Measurements from ENCODE around the gene HAUS1. TPM values are rescaled to one million over a fixed set of nuclear protein-coding genes. Genes with fewer than 3 reads are reported as not detected.

HAUS1 gene
- total and polyA plus RNA-seq, 2 of the 8 experiments (the other 6 are each of a cell fraction or from before 2014, with no cell fraction given), result 104 TPM

- H4K91ac ChIP-seq (replicated peaks; ENCODE audit: insufficient read length, low read length), result no peak overlapping the region
- no peaks in the 10 kb centered on the region for H4K20me1 ChIP-seq (replicated peaks in 1 of 2; ENCODE audit: control insufficient read depth in 1 of 2, insufficient read depth in 2 of 2, low read length in 2 of 2)
- 93% methylated on average over 2 of the region's 2 CpGs; no CpG with 5 or more reads in 1 of the 2 experiments for WGBS, 2 experiments (ENCODE audit: extremely low coverage in 1 of 2, insufficient coverage in 1 of 2, insufficient read length in 1 of 2, insufficient replicate concordance in 2 of 2, low coverage in 1 of 2, low lambda C conversion rate in 2 of 2, missing lambda C conversion rate in 1 of 2)
- CTCF ChIA-PET (ENCODE audit: partially characterized antibody), result interaction anchor here (1.0 to 12.3 kb wide), 2 partner anchors 18 to 44 kb away, joined by 3 to 114 read pairs; a partner anchor contains a TSS
- no peak overlapping the region for H2BK120ac ChIP-seq (replicated peaks; ENCODE audit: low read depth, low read length)
- FAIRE-seq (no peak), DNase-seq (ENCODE audit: low read depth in 1 of 2, low spot score in 2 of 2) (no peak)
- H4K5ac ChIP-seq (ENCODE audit: insufficient read length, low read depth, low read length), result no peak overlapping the region
- peaks cover 10 to 14% (median 12%) of the 10 kb centered on the region in 4 experiments for H3K4me1 ChIP-seq (replicated peaks in 1 of 4; ENCODE audit: control insufficient read depth in 3 of 4, insufficient read depth in 4 of 4, low read length in 3 of 4)
- H4K8ac ChIP-seq (ENCODE audit: extremely low read depth, insufficient read depth, low read length), result no peak overlapping the region
- TF ChIP-seq CHD1 (IDR thresholded peaks at IDR 0.05; ENCODE audit: low read depth, low read length), result no peak
- no peak for TF ChIP-seq SP1 (IDR thresholded peaks at IDR 0.05; ENCODE audit: low read depth, low read length)
- TF ChIP-seq BRCA1 (IDR thresholded peaks at IDR 0.05; ENCODE audit: low read depth, low read length), result no peak
- no peak for TF ChIP-seq TAF1 (IDR thresholded peaks at IDR 0.05; ENCODE audit: low read depth, low read length)
- TF ChIP-seq NANOG (IDR thresholded peaks at IDR 0.05; ENCODE audit: insufficient read depth, low read depth, low read length, poor library complexity, severe bottlenecking), result no peak
- no peak for TF ChIP-seq TEAD4 (IDR thresholded peaks at IDR 0.05; ENCODE audit: low read depth, low read length)
- H3K9me3 ChIP-seq (ENCODE audit: insufficient read depth in 2 of 2, low read depth in 1 of 2, low read length in 1 of 2), result no peaks in the 10 kb centered on the region
- H3K27ac ChIP-seq (ENCODE audit: low read depth, low read length), result no peak overlapping the region
- H2AFZ ChIP-seq (ENCODE audit: low read length), result no peak overlapping the region
- H3K79me1 ChIP-seq (ENCODE audit: low read depth, low read length), result no peaks in the 10 kb centered on the region
- no peak overlapping the region for H3K4me2 ChIP-seq (ENCODE audit: insufficient read depth in 1 of 2, low read depth in 2 of 2, low read length in 2 of 2)
- H2AK5ac ChIP-seq (ENCODE audit: low read depth, low read length), result no peak overlapping the region
- H3K14ac ChIP-seq (ENCODE audit: insufficient read length), result no peak overlapping the region
- no peaks in the 10 kb centered on the region for H3K27me3 ChIP-seq (replicated peaks in 1 of 4; ENCODE audit: control insufficient read depth in 3 of 4, extremely low read depth in 1 of 4, insufficient read depth in 3 of 4, low read length in 3 of 4)
- POLR2A ChIA-PET (ENCODE audit: partially characterized antibody), result interaction anchor here (1.0 to 1.5 kb wide), 3 partner anchors 11 to 22 kb away, joined by 3 to 4 read pairs (median 4); a partner anchor contains a TSS
- H3K23me2 ChIP-seq (ENCODE audit: low read depth, low read length), result no peaks in the 10 kb centered on the region
- H2BK20ac ChIP-seq (ENCODE audit: low read length), result no peak overlapping the region
- no peak overlapping the region for H3K23ac ChIP-seq (ENCODE audit: insufficient read length)
- H2BK5ac ChIP-seq (ENCODE audit: low read depth, low read length), result no peak overlapping the region
- H3K79me2 ChIP-seq (ENCODE audit: control insufficient read depth in 1 of 2, insufficient read depth in 2 of 2, low read length in 2 of 2), result no peaks in the 10 kb centered on the region
- H3K9ac ChIP-seq (replicated peaks in 1 of 4; ENCODE audit: extremely low read depth in 1 of 4, low read depth in 3 of 4, low read length in 3 of 4), result no peak overlapping the region
- no peak overlapping the region for H2BK12ac ChIP-seq (ENCODE audit: low read depth, low read length)
- H3K18ac ChIP-seq (ENCODE audit: extremely low read depth, low read length), result no peak overlapping the region
- H3K56ac ChIP-seq (replicated peaks; ENCODE audit: insufficient read length, low read depth, low read length), result no peak overlapping the region
- no peak overlapping the region for H2BK15ac ChIP-seq (ENCODE audit: low read length)
- no peaks in the 10 kb centered on the region for H3K36me3 ChIP-seq (ENCODE audit: control insufficient read depth in 2 of 4, insufficient read depth in 4 of 4, low read length in 3 of 4)
- H3K4ac ChIP-seq (replicated peaks; ENCODE audit: insufficient read length, low read depth, low read length), result no peak overlapping the region
- no peak overlapping the region for H3K4me3 ChIP-seq (ENCODE audit: extremely low read depth in 1 of 4, insufficient read depth in 2 of 4, low read depth in 3 of 4, low read length in 4 of 4)
These were observed 51.5 kb downstream of the HAUS1 start for GRCh38 chr18:46155641-46156051.
